BLaER1 (cell line): ENCODE results near the gene C17orf78.
A peak's percentile ranks its signal among the peaks of the same experiment; 100 is the strongest.
"Not testable (repeated sequence)": the region's sequence is repeated elsewhere in the genome, so short reads cannot be mapped to it uniquely, and the experiment has no call there.

Experiments used
- H3K27ac ChIP-seq: shearing (Covaris generic); formaldehyde crosslinking; 2 replicates; pipeline ENCODE4 v1.8.1; 2022
- H3K27me3 ChIP-seq: shearing (Covaris generic); formaldehyde crosslinking; 2 replicates; pipeline ENCODE4 v1.8.1; 2022
- H3K36me3 ChIP-seq: shearing (Covaris generic); formaldehyde crosslinking; 2 replicates; pipeline ENCODE4 v1.8.1; 2022
- H3K4me1 ChIP-seq: shearing (Covaris generic); formaldehyde crosslinking; 2 replicates; pipeline ENCODE4 v1.8.1; 2022
- H3K4me2 ChIP-seq: shearing (Covaris generic); formaldehyde crosslinking; 2 replicates; pipeline ENCODE4 v1.8.1; 2022
- H3K4me3 ChIP-seq: shearing (Covaris generic); formaldehyde crosslinking; 2 replicates; pipeline ENCODE4 v1.8.1; 2022
- H3K9ac ChIP-seq: shearing (Covaris generic); formaldehyde crosslinking; 2 replicates; pipeline ENCODE4 v1.8.1; 2022
- H3K9me3 ChIP-seq: shearing (Covaris generic); formaldehyde crosslinking; 2 replicates; pipeline ENCODE4 v1.8.1; 2022
- H4K20me1 ChIP-seq: shearing (Covaris generic); formaldehyde crosslinking; 2 replicates; pipeline ENCODE4 v1.8.1; 2022
- Cebpa-rat ChIP-seq: shearing (Covaris generic); IDR thresholded peaks from 2 replicates; pipeline ENCODE4 v1.8.1; 2022

C17orf78 gene

GRCh38 chr17:37375706-37376105 is at the start of gene C17orf78:
Gene C17orf78 (plus strand): TSS chr17:37375985. CDS start chr17:37376093, 108 bp downstream.
- H3K27ac ChIP-seq, result no peak within 1 kb of the TSS
- TF ChIP-seq Cebpa-rat, result no peak
- no peak within 1 kb of the TSS for H3K4me3 ChIP-seq

GRCh38 chr17:37327341-37328090 is 48.3 kb upstream of the C17orf78 start:
- no peak overlapping the region for H3K4me2 ChIP-seq

More at GRCh38 chr17:37375706-37376105, at the start of gene C17orf78:
- H4K20me1 ChIP-seq, result no peaks in the 10 kb centered on the region; the same call in 1 of the 2 replicates
- no peaks in the 10 kb centered on the region; the same call in 1 of the 2 replicates for H3K4me1 ChIP-seq
- H3K27me3 ChIP-seq, result no peaks in the 10 kb centered on the region
- no peak within 1 kb of the TSS for H3K9ac ChIP-seq
- no peaks in the 10 kb centered on the region for H3K9me3 ChIP-seq
- no peak within 1 kb of the TSS for H3K4me2 ChIP-seq
- H3K36me3 ChIP-seq, result no peaks in the 10 kb centered on the region

GRCh38 chr17:37338847-37339246 is 36.9 kb upstream of the C17orf78 start:
- no peak overlapping the region for H3K27ac ChIP-seq
- no peak overlapping the region for H3K4me3 ChIP-seq
- no peaks in the 10 kb centered on the region for H3K4me1 ChIP-seq
- no peaks in the 10 kb centered on the region for H3K9me3 ChIP-seq
- no peak for TF ChIP-seq Cebpa-rat
- H3K9ac ChIP-seq, result no peak overlapping the region
- no peaks in the 10 kb centered on the region for H3K27me3 ChIP-seq
- H3K36me3 ChIP-seq, result peaks cover 59% of the 10 kb centered on the region
- H4K20me1 ChIP-seq, result peaks cover 72% of the 10 kb centered on the region
- no peak overlapping the region for H3K4me2 ChIP-seq

More at GRCh38 chr17:37327341-37328090, 48.3 kb upstream of the C17orf78 start:
- H3K27ac ChIP-seq, result no peak overlapping the region
- no peak overlapping the region for H3K4me3 ChIP-seq
- no peaks in the 10 kb centered on the region for H3K9me3 ChIP-seq
- H4K20me1 ChIP-seq, result peaks cover 51% of the 10 kb centered on the region
- no peak overlapping the region for H3K9ac ChIP-seq
- H3K4me1 ChIP-seq, result no peaks in the 10 kb centered on the region
- no peaks in the 10 kb centered on the region for H3K27me3 ChIP-seq
- no peak for TF ChIP-seq Cebpa-rat
- H3K36me3 ChIP-seq, result peaks cover 92% of the 10 kb centered on the region

- H3K4me1 ChIP-seq, result no peaks in the 10 kb centered on the region
- no peaks in the 10 kb centered on the region for H3K9me3 ChIP-seq
- H3K27ac ChIP-seq, result no peak overlapping the region
- no peak overlapping the region for H3K4me3 ChIP-seq
- H4K20me1 ChIP-seq, result peaks cover 72% of the 10 kb centered on the region
- H3K4me2 ChIP-seq, result no peak overlapping the region
- H3K9ac ChIP-seq, result no peak overlapping the region
- TF ChIP-seq Cebpa-rat, result no peak
- H3K36me3 ChIP-seq, result peaks cover 57% of the 10 kb centered on the region
- no peaks in the 10 kb centered on the region for H3K27me3 ChIP-seq
These were observed 36.5 kb upstream of the C17orf78 start for GRCh38 chr17:37339321-37339720.

- H3K27ac ChIP-seq, result no peak overlapping the region
- no peak overlapping the region for H3K4me2 ChIP-seq
- H3K9ac ChIP-seq, result no peak overlapping the region
- H3K4me3 ChIP-seq, result no peak overlapping the region
- peaks cover 57% of the 10 kb centered on the region for H3K36me3 ChIP-seq
- H3K27me3 ChIP-seq, result no peaks in the 10 kb centered on the region
- H3K9me3 ChIP-seq, result no peaks in the 10 kb centered on the region
- no peak for TF ChIP-seq Cebpa-rat
- peaks cover 71% of the 10 kb centered on the region for H4K20me1 ChIP-seq
- no peaks in the 10 kb centered on the region for H3K4me1 ChIP-seq
These were observed 35.0 kb upstream of the C17orf78 start for GRCh38 chr17:37340804-37341203.

GRCh38 chr17:37342589-37342988 is 33.2 kb upstream of the C17orf78 start:
- no peak overlapping the region for H3K9ac ChIP-seq
- peaks cover 9% of the 10 kb centered on the region; the same call in 1 of the 2 replicates for H3K9me3 ChIP-seq
- peaks cover 55% of the 10 kb centered on the region for H3K36me3 ChIP-seq
- no peak overlapping the region for H3K27ac ChIP-seq
- no peak overlapping the region for H3K4me3 ChIP-seq
- H3K27me3 ChIP-seq, result no peaks in the 10 kb centered on the region
- no peak overlapping the region for H3K4me2 ChIP-seq
- no peaks in the 10 kb centered on the region for H3K4me1 ChIP-seq
- H4K20me1 ChIP-seq, result peaks cover 85% of the 10 kb centered on the region
- no peak for TF ChIP-seq Cebpa-rat

- peaks cover 9% of the 10 kb centered on the region; the same call in 1 of the 2 replicates for H3K9me3 ChIP-seq
- H4K20me1 ChIP-seq, result peaks cover 92% of the 10 kb centered on the region
- H3K4me1 ChIP-seq, result no peaks in the 10 kb centered on the region
- H3K27me3 ChIP-seq, result no peaks in the 10 kb centered on the region
- H3K4me2 ChIP-seq, result no peak overlapping the region
- no peak overlapping the region for H3K9ac ChIP-seq
- peaks cover 44% of the 10 kb centered on the region for H3K36me3 ChIP-seq
- no peak overlapping the region for H3K27ac ChIP-seq
- H3K4me3 ChIP-seq, result no peak overlapping the region
- TF ChIP-seq Cebpa-rat, result no peak
These were observed 31.3 kb upstream of the C17orf78 start for GRCh38 chr17:37344519-37344918.

GRCh38 chr17:37346863-37347402 is 28.9 kb upstream of the C17orf78 start:
- not testable (repeated sequence) for H3K4me3 ChIP-seq, H3K27me3 ChIP-seq, H3K4me1 ChIP-seq, H3K9ac ChIP-seq, H3K4me2 ChIP-seq, H3K9me3 ChIP-seq, H3K27ac ChIP-seq
- peaks cover 90% of the 10 kb centered on the region for H4K20me1 ChIP-seq
- H3K36me3 ChIP-seq, result peaks cover 65% of the 10 kb centered on the region

- peaks cover 27% of the 10 kb centered on the region for H3K4me1 ChIP-seq
- H3K9me3 ChIP-seq, H3K27ac ChIP-seq, H3K27me3 ChIP-seq: not testable (repeated sequence)
- H3K36me3 ChIP-seq, result peaks cover 32% of the 10 kb centered on the region
- peak overlapping the region; percentile 96; the same call in 1 of the 2 replicates for H3K9ac ChIP-seq
- H3K4me2 ChIP-seq, result peak overlapping the region; percentile 80
- peaks cover 58% of the 10 kb centered on the region for H4K20me1 ChIP-seq
- peak overlapping the region; percentile 98; the same call in 1 of the 2 replicates for H3K4me3 ChIP-seq
These were observed 18.8 kb upstream of the C17orf78 start for GRCh38 chr17:37356796-37357569.
